ENCODE results near the gene HJURP. TPM values are rescaled to one million over a fixed set of nuclear protein-coding genes. Genes with fewer than 3 reads are reported as not detected.

Gene HJURP
- polyA plus RNA-seq, 1 of the 3 experiments (the other 2 are of a cell fraction): 13.2 TPM

GRCh38 chr2:233862261-233862768 lies 8.0 kb upstream of the HJURP start:
- no peaks in the 10 kb centered on the region for H3K27me3 ChIP-seq (ENCODE audit: insufficient read depth)

GRCh38 chr2:233858331-233858730 lies 4.0 kb upstream of the HJURP start:
- Histone ChIP-seq H3F3A (replicated peaks; ENCODE audit: insufficient read depth) (no peaks in the 10 kb centered on the region), H3K9ac (no peak overlapping the region), H3K4me1 (ENCODE audit: control insufficient read depth in 1 of 2, insufficient read depth in 2 of 2, low read depth in 1 of 2, low read length in 1 of 2) (peaks cover 0 to 9% of the 10 kb centered on the region in 2 experiments; a peak in 2 of 4 replicates), H3K4me3 (ENCODE audit: low read depth in 2 of 2, low read length in 1 of 2) (no peak overlapping the region), H3K36me3 (replicated peaks in 1 of 2; ENCODE audit: control insufficient read depth in 1 of 2, insufficient read depth in 2 of 2, low read length in 1 of 2) (no peaks in the 10 kb centered on the region), H3K27me3 (ENCODE audit: insufficient read depth) (no peaks in the 10 kb centered on the region), H3K9me3 (no peaks in the 10 kb centered on the region), H3K4me2 (no peak overlapping the region), H3K79me2 (ENCODE audit: insufficient read depth) (peaks cover 11% of the 10 kb centered on the region), H4K20me1 (ENCODE audit: insufficient read depth) (no peaks in the 10 kb centered on the region), H2AFZ (ENCODE audit: low read depth) (no peak overlapping the region), H3K9me2 (no peaks in the 10 kb centered on the region), H3K27ac (ENCODE audit: low read depth in 2 of 2, low read length in 1 of 2) (no peak overlapping the region)
- DNase-seq: no peak
- ChIA-PET CTCF (interaction anchor here (0.7 kb wide), 2 partner anchors 18 to 57 kb away, joined by 3 read pairs; no protein-coding TSS in a partner anchor), POLR2A (no interaction called here)
- WGBS (ENCODE audit: low lambda C conversion rate): 76% methylated on average over 4 of the region's 4 CpGs
- TF ChIP-seq JUND (IDR thresholded peaks at IDR 0.05): no peak
- no peak for TF ChIP-seq ZBTB33 (IDR thresholded peaks at IDR 0.05; ENCODE audit: borderline replicate concordance, low read depth)
- no peak for TF ChIP-seq SMC3 (IDR thresholded peaks at IDR 0.05; ENCODE audit: low read depth, low read length)
- no peak for TF ChIP-seq FOXM1 (IDR thresholded peaks at IDR 0.05; ENCODE audit: low read depth)
- no peak for TF ChIP-seq GABPA (IDR thresholded peaks at IDR 0.05; ENCODE audit: low read depth)
- no peak for TF ChIP-seq RXRA (IDR thresholded peaks at IDR 0.05; ENCODE audit: borderline replicate concordance, low read depth)
- TF ChIP-seq USF1 (IDR thresholded peaks at IDR 0.05; ENCODE audit: borderline replicate concordance, low read depth): no peak
- no peak for TF ChIP-seq CTCF (IDR thresholded peaks at IDR 0.05)
- no peak for TF ChIP-seq RCOR1 (IDR thresholded peaks at IDR 0.05; ENCODE audit: low read length)
- no peak for TF ChIP-seq MXI1 (IDR thresholded peaks at IDR 0.05; ENCODE audit: low read depth, low read length)
- no peak for TF ChIP-seq TCF12 (IDR thresholded peaks at IDR 0.05)
- no peak for TF ChIP-seq USF2 (IDR thresholded peaks at IDR 0.05; ENCODE audit: borderline replicate concordance, low read depth, low read length)
- TF ChIP-seq GATA2 (CRISPR knock-in tag; IDR thresholded peaks at IDR 0.05): no peak

More at GRCh38 chr2:233862261-233862768, 8.0 kb upstream of the HJURP start:
- H4K20me1 ChIP-seq (ENCODE audit: insufficient read depth): no peaks in the 10 kb centered on the region
- H3K79me2 ChIP-seq (ENCODE audit: insufficient read depth): no peaks in the 10 kb centered on the region
- no peak for DNase-seq
- TF ChIP-seq RXRA (IDR thresholded peaks at IDR 0.05; ENCODE audit: borderline replicate concordance, low read depth) (no peak), MXI1 (IDR thresholded peaks at IDR 0.05; ENCODE audit: low read depth, low read length) (no peak), SMC3 (IDR thresholded peaks at IDR 0.05; ENCODE audit: low read depth, low read length) (no peak), EP300 (IDR thresholded peaks at IDR 0.05; ENCODE audit: borderline replicate concordance in 1 of 2, low read depth in 1 of 2, low read length in 1 of 2) (no peak), GATA2 (CRISPR knock-in tag; IDR thresholded peaks at IDR 0.05) (no peak), FOXJ3 (CRISPR knock-in tag; IDR thresholded peaks at IDR 0.05) (no peak), MAX (IDR thresholded peaks at IDR 0.05; ENCODE audit: low read depth) (no peak), TCF12 (IDR thresholded peaks at IDR 0.05) (no peak), TAF1 (IDR thresholded peaks at IDR 0.05; ENCODE audit: borderline replicate concordance, low read depth, low read length) (no peak), ELF1 (IDR thresholded peaks at IDR 0.05) (no peak)
- POLR2A ChIA-PET: no interaction called here
- no peaks in the 10 kb centered on the region for H3K36me3 ChIP-seq (replicated peaks in 1 of 2; ENCODE audit: control insufficient read depth in 1 of 2, insufficient read depth in 2 of 2, low read length in 1 of 2)
- CTCF ChIA-PET: interaction anchor here (1.4 kb wide), 1 partner anchor 28 kb away, joined by 3 read pairs; no protein-coding TSS in a partner anchor
- no peaks in the 10 kb centered on the region for H3K9me2 ChIP-seq
- WGBS (ENCODE audit: low lambda C conversion rate): 85% methylated on average over 4 of the region's 4 CpGs
- H3K4me1 ChIP-seq (ENCODE audit: control insufficient read depth in 1 of 2, insufficient read depth in 2 of 2, low read depth in 1 of 2, low read length in 1 of 2): no peaks in the 10 kb centered on the region
- H3K27ac ChIP-seq (ENCODE audit: low read depth in 2 of 2, low read length in 1 of 2): no peak overlapping the region
- no peaks in the 10 kb centered on the region for H3F3A ChIP-seq (replicated peaks; ENCODE audit: insufficient read depth)
- no peak overlapping the region for H3K9ac ChIP-seq
- H3K4me2 ChIP-seq: no peak overlapping the region
- H3K4me3 ChIP-seq (ENCODE audit: low read depth in 2 of 2, low read length in 1 of 2): no peak overlapping the region
- no peaks in the 10 kb centered on the region for H3K9me3 ChIP-seq
- H2AFZ ChIP-seq (ENCODE audit: low read depth): no peak overlapping the region

Data from SK-N-SH (cell line).